ENCODE data around the gene CNOT4. TPM values are rescaled to one million over a fixed set of nuclear protein-coding genes. Genes with fewer than 3 reads are reported as not detected.
"Not testable (repeated sequence)": the region's sequence is repeated elsewhere in the genome, so short reads cannot be mapped to it uniquely, and the experiment has no call there.

CNOT4 gene
- total RNA-seq, 2 experiments from 2014 or later: 24.0 to 29.8 TPM

DNA sequence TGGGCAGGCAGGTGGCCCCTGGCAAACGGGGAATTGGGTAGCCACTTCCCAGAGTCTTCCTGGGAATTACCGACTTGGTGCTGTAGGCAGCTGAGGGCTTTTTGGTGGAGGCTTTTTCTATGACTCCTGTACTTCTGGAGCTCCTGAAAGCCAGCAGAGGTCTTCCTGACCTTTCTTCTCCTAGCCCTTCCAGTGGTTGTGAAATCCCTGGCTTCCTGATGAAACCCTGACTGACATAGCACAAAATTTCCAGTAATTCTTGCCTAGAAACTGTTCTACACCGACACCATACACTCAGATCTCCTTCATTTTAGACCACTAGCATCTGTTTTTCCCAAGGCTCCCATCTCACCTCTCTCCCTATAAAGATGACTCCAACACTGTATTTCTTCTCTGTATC is 156.1 kb downstream of the CNOT4 start:
- Mint-ChIP-seq H3K4me1 (ENCODE audit: low read depth) (no peaks in the 10 kb centered on the region), H3K9me3 (no peaks in the 10 kb centered on the region), H3K4me3 (no peak overlapping the region), H3K27ac (no peak overlapping the region), H3K36me3 (ENCODE audit: low read depth) (no peaks in the 10 kb centered on the region), H3K27me3 (no peaks in the 10 kb centered on the region)
- CTCF ChIA-PET: no interaction called here
- Histone ChIP-seq H3K4me1 (ENCODE audit: insufficient read depth, low read length) (no peaks in the 10 kb centered on the region), H3K9me3 (ENCODE audit: control insufficient read depth in 1 of 2, insufficient read depth in 1 of 2, low read length in 2 of 2) (no peaks in the 10 kb centered on the region), H3K4me3 (ENCODE audit: low read length) (no peak overlapping the region), H3K27me3 (ENCODE audit: control insufficient read depth in 1 of 2, insufficient read depth in 2 of 2, low read length in 2 of 2) (no peaks in the 10 kb centered on the region), H3K27ac (ENCODE audit: low read depth in 1 of 2, low read length in 2 of 2) (no peak overlapping the region), H3K36me3 (ENCODE audit: insufficient read depth, low read length) (no peaks in the 10 kb centered on the region)
- TF ChIP-seq, protein P1, sequence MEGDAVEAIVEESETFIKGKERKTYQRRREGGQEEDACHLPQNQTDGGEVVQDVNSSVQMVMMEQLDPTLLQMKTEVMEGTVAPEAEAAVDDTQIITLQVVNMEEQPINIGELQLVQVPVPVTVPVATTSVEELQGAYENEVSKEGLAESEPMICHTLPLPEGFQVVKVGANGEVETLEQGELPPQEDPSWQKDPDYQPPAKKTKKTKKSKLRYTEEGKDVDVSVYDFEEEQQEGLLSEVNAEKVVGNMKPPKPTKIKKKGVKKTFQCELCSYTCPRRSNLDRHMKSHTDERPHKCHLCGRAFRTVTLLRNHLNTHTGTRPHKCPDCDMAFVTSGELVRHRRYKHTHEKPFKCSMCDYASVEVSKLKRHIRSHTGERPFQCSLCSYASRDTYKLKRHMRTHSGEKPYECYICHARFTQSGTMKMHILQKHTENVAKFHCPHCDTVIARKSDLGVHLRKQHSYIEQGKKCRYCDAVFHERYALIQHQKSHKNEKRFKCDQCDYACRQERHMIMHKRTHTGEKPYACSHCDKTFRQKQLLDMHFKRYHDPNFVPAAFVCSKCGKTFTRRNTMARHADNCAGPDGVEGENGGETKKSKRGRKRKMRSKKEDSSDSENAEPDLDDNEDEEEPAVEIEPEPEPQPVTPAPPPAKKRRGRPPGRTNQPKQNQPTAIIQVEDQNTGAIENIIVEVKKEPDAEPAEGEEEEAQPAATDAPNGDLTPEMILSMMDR (IDR thresholded peaks at IDR 0.05): no peak
- ATAC-seq (ENCODE audit: poor library complexity) (no peak), DNase-seq (no peak)
- intact Hi-C loops (cut with DNase I, micrococcal nuclease): no loop called here
- POLR2A ChIA-PET: no interaction called here

DNA sequence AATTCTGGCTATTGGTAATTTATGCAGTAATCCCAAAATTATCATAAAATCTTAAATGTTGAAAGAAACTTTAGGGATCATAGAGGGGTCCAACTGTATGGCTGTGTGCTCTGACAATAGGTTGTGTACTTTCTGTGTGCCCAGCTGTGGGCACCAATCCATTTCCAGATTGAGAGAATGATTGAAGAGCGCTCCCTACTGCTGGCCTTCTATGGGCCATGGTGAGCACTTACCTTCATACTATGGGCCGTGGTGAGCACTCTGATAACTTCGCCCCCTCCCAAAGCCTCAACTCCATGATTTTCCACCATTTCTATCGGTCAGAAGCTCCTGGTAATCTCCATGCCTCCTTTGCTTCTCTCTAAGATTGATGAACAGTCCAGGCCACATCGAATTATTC is 157.6 kb downstream of the CNOT4 start:
- H3K36me3 Mint-ChIP-seq (ENCODE audit: low read depth): no peaks in the 10 kb centered on the region
- TF ChIP-seq, protein P1 (IDR thresholded peaks at IDR 0.05): no peak
- intact Hi-C loops (cut with DNase I, micrococcal nuclease): no loop called here
- ChIA-PET CTCF (no interaction called here), POLR2A (no interaction called here)
- no peak for ATAC-seq (ENCODE audit: poor library complexity)
- Histone ChIP-seq H3K4me1 (ENCODE audit: insufficient read depth, low read length) (no peaks in the 10 kb centered on the region), H3K27me3 (ENCODE audit: control insufficient read depth in 1 of 2, insufficient read depth in 2 of 2, low read length in 2 of 2) (no peaks in the 10 kb centered on the region), H3K4me3 (ENCODE audit: low read length) (no peak overlapping the region), H3K27ac (ENCODE audit: low read depth in 1 of 2, low read length in 2 of 2) (no peak overlapping the region), H3K9me3 (ENCODE audit: control insufficient read depth in 1 of 2, insufficient read depth in 1 of 2, low read length in 2 of 2) (no peaks in the 10 kb centered on the region), H3K36me3 (ENCODE audit: insufficient read depth, low read length) (no peaks in the 10 kb centered on the region)
- H3K9me3 Mint-ChIP-seq: no peaks in the 10 kb centered on the region
- no peak for DNase-seq
- H3K4me3 Mint-ChIP-seq: no peak overlapping the region
- no peaks in the 10 kb centered on the region for H3K4me1 Mint-ChIP-seq (ENCODE audit: low read depth)
- no peak overlapping the region for H3K27ac Mint-ChIP-seq
- no peaks in the 10 kb centered on the region for H3K27me3 Mint-ChIP-seq

DNA sequence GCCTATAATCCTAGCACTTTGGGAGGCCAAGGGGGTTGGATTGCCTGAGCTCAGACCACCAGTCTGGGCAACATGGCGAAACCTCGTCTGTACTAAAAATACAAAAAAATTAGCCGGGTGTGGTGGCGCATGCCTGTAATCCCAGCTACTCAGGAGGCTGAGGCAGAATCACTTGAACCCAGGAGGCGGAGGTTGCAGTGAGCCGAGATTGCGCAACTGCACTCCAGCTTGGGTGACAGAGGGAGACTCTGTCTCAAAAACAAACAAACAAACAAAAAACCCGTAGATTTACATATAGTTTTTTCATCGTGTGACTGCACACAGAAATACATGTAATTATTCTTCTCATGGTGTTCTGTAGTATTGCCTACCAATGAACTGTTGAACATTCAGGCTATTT is 158.8 kb downstream of the CNOT4 start:
- H3K27ac ChIP-seq (ENCODE audit: low read depth in 1 of 2, low read length in 2 of 2); H3K36me3 Mint-ChIP-seq (ENCODE audit: low read depth); H3K27me3 ChIP-seq (ENCODE audit: control insufficient read depth in 1 of 2, insufficient read depth in 2 of 2, low read length in 2 of 2); H3K36me3 ChIP-seq (ENCODE audit: insufficient read depth, low read length); CTCF ChIA-PET; POLR2A ChIA-PET; ATAC-seq (ENCODE audit: poor library complexity); H3K4me1 ChIP-seq (ENCODE audit: insufficient read depth, low read length); H3K27me3 Mint-ChIP-seq; intact Hi-C loops (cut with DNase I, micrococcal nuclease); H3K27ac Mint-ChIP-seq; H3K9me3 Mint-ChIP-seq; H3K4me1 Mint-ChIP-seq (ENCODE audit: low read depth); H3K4me3 ChIP-seq (ENCODE audit: low read length); H3K9me3 ChIP-seq (ENCODE audit: control insufficient read depth in 1 of 2, insufficient read depth in 1 of 2, low read length in 2 of 2); DNase-seq; H3K4me3 Mint-ChIP-seq: not testable (repeated sequence)

DNA sequence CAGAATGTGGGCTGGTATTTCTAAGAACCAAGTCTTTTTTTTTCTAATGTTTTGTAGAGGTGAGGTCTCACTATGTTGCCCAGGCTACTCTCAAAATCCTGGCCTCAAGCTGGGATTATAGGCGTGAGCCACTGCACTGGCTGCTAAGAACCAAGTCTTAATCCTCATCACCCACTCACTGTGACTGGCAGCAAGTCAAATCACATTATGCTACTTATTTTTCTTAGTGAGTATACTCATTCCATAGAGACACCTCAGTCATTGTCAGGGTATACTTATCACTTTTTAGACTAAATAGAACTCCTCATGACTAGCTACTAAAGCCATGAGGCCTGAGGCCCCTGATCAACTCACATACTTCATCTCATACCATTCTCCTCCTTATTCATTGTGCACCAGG is 160.2 kb downstream of the CNOT4 start:
- DNase-seq (no peak), ATAC-seq (ENCODE audit: poor library complexity) (no peak)
- Histone ChIP-seq H3K27ac (ENCODE audit: low read depth in 1 of 2, low read length in 2 of 2) (no peak overlapping the region), H3K9me3 (ENCODE audit: control insufficient read depth in 1 of 2, insufficient read depth in 1 of 2, low read length in 2 of 2) (no peaks in the 10 kb centered on the region), H3K4me3 (ENCODE audit: low read length) (no peak overlapping the region), H3K36me3 (ENCODE audit: insufficient read depth, low read length) (no peaks in the 10 kb centered on the region), H3K27me3 (ENCODE audit: control insufficient read depth in 1 of 2, insufficient read depth in 2 of 2, low read length in 2 of 2) (no peaks in the 10 kb centered on the region), H3K4me1 (ENCODE audit: insufficient read depth, low read length) (no peaks in the 10 kb centered on the region)
- TF ChIP-seq, protein P1 (IDR thresholded peaks at IDR 0.05): no peak
- CTCF ChIA-PET: no interaction called here
- POLR2A ChIA-PET: no interaction called here
- no peak overlapping the region for H3K4me3 Mint-ChIP-seq
- H3K4me1 Mint-ChIP-seq (ENCODE audit: low read depth): no peaks in the 10 kb centered on the region
- intact Hi-C loops (cut with DNase I, micrococcal nuclease): no loop called here
- H3K27ac Mint-ChIP-seq: no peak overlapping the region
- H3K9me3 Mint-ChIP-seq: no peaks in the 10 kb centered on the region
- H3K27me3 Mint-ChIP-seq: no peaks in the 10 kb centered on the region
- no peaks in the 10 kb centered on the region for H3K36me3 Mint-ChIP-seq (ENCODE audit: low read depth)

Measured in CD4-positive, alpha-beta T cell (primary cell).